HepG2 (cell line): ENCODE results near the gene CCNJL.

Experiments
- HDAC6 ChIP-seq: fragments of 200-600 bp; sonication (generic); IDR thresholded peaks from 2 replicates; pipeline ENCODE4 v1.7.0; 2017; ENCODE audit warnings: mild to moderate bottlenecking, antibody characterized with exemption, low read length, low read depth
- POLR2AphosphoS5 ChIP-seq: IDR thresholded peaks from 2 replicates; pipeline ENCODE4 v1.6.1; 2012; ENCODE audit warnings: low read depth, low read length
- ZBTB21 ChIP-seq: sonication (generic); formaldehyde crosslinking; IDR thresholded peaks from 2 replicates; pipeline ENCODE4 v1.4.0; 2020; ENCODE audit warnings: missing genetic modification reagents
- TF ChIP-seq, protein P1 (sequence below): sonication (generic); formaldehyde crosslinking; IDR thresholded peaks from 2 replicates; pipeline ENCODE4 v1.4.0; 2020; ENCODE audit warnings: missing genetic modification reagents
- TF ChIP-seq, protein P2 (sequence below): sonication (generic); formaldehyde crosslinking; IDR thresholded peaks from 2 replicates; pipeline ENCODE4 v1.5.0; 2020; ENCODE audit warnings: mild to moderate bottlenecking, missing genetic modification reagents, moderate library complexity

DNA sequence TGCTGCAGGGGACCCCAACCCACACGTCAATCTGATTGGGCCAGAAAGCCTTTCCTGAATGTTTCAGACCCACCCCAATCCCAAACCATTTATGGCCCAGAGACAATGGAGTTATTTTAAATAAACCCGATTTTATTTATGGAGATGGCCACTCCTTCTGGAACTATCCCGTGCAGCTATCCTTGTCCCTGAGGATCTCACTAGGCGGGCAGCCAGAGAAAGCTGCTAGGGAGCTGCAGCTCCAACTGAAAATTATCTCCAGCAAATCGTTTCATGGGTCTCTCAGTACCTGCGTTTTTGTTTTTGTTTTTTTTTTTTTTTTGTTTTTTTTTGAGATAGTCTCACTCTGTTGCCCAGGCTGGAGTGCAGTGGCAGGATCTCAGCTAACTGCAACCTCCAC lies 35.1 kb upstream of the CCNJL start:
- TF ChIP-seq POLR2AphosphoS5 = no peak
- TF ChIP-seq, protein P1, sequence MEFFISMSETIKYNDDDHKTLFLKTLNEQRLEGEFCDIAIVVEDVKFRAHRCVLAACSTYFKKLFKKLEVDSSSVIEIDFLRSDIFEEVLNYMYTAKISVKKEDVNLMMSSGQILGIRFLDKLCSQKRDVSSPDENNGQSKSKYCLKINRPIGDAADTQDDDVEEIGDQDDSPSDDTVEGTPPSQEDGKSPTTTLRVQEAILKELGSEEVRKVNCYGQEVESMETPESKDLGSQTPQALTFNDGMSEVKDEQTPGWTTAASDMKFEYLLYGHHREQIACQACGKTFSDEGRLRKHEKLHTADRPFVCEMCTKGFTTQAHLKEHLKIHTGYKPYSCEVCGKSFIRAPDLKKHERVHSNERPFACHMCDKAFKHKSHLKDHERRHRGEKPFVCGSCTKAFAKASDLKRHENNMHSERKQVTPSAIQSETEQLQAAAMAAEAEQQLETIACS (CRISPR knock-in tag) = no peak
- TF ChIP-seq, protein P2, sequence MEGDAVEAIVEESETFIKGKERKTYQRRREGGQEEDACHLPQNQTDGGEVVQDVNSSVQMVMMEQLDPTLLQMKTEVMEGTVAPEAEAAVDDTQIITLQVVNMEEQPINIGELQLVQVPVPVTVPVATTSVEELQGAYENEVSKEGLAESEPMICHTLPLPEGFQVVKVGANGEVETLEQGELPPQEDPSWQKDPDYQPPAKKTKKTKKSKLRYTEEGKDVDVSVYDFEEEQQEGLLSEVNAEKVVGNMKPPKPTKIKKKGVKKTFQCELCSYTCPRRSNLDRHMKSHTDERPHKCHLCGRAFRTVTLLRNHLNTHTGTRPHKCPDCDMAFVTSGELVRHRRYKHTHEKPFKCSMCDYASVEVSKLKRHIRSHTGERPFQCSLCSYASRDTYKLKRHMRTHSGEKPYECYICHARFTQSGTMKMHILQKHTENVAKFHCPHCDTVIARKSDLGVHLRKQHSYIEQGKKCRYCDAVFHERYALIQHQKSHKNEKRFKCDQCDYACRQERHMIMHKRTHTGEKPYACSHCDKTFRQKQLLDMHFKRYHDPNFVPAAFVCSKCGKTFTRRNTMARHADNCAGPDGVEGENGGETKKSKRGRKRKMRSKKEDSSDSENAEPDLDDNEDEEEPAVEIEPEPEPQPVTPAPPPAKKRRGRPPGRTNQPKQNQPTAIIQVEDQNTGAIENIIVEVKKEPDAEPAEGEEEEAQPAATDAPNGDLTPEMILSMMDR (CRISPR knock-in tag) = no peak
- TF ChIP-seq ZBTB21 (CRISPR knock-in tag) = no peak
- no peak for TF ChIP-seq HDAC6
